Measurements from ENCODE around the gene MADCAM1.

Gene MADCAM1

GRCh38 chr19:488505-489417 lies 7.5 kb upstream of the MADCAM1 start:
- peak; percentile 94 for DNase-seq

- DNase-seq = no peak
Measured at GRCh38 chr19:489418-490196, 6.7 kb upstream of the MADCAM1 start.

GRCh38 chr19:491146-491741 lies 5.0 kb upstream of the MADCAM1 start:
- DNase-seq = peak; percentile 73

GRCh38 chr19:492091-492531 lies 4.2 kb upstream of the MADCAM1 start:
- DNase-seq = peak; percentile 68

- no peak for DNase-seq
Measured at GRCh38 chr19:493391-494170, 2.7 kb upstream of the MADCAM1 start.

- no peak for DNase-seq
Measured at GRCh38 chr19:494171-495080, 1.9 kb upstream of the MADCAM1 start.

GRCh38 chr19:495081-495401 lies 1.2 kb upstream of the MADCAM1 start:
- DNase-seq = no peak

- DNase-seq = no peak
Measured at GRCh38 chr19:495402-496111, 729 bp upstream of the MADCAM1 start.

GRCh38 chr19:496986-497385 lies 700 bp downstream of the MADCAM1 start:
- DNase-seq = no peak

- DNase-seq = no peak
Measured at GRCh38 chr19:497491-497868, 1.2 kb downstream of the MADCAM1 start.

- DNase-seq = no peak
Measured at GRCh38 chr19:497869-498510, 1.7 kb downstream of the MADCAM1 start.

- DNase-seq = no peak
Measured at GRCh38 chr19:498511-498891, 2.2 kb downstream of the MADCAM1 start.

GRCh38 chr19:498977-499623 lies 2.8 kb downstream of the MADCAM1 start:
- DNase-seq = no peak

- no peak for DNase-seq
Measured at GRCh38 chr19:501646-502045, 5.4 kb downstream of the MADCAM1 start.

- no peak for DNase-seq
Measured at GRCh38 chr19:504616-505015, 8.3 kb downstream of the MADCAM1 start.

- DNase-seq = peak; percentile 99
Measured at GRCh38 chr19:506404-507285, 10.4 kb downstream of the MADCAM1 start.

GRCh38 chr19:507286-508203 lies 11.3 kb downstream of the MADCAM1 start, which contains the start of gene TPGS1:
Gene TPGS1 (plus strand): TSS chr19:507497. CDS start chr19:507507, 10 bp downstream.
- DNase-seq = peak; percentile 69

Measured in T1000 (cell line).